HG03103 (cell line): Measurements from ENCODE around the gene SDF2.

Experiments used
- ATAC-seq: cut with Tn5 transposase; IDR thresholded peaks from one replicate; pipeline ENCODE4 v1.9.1; 2021; ENCODE audit warnings: low read depth; ENCODE audit not compliant: unreplicated experiment

The SDF2 gene

DNA sequence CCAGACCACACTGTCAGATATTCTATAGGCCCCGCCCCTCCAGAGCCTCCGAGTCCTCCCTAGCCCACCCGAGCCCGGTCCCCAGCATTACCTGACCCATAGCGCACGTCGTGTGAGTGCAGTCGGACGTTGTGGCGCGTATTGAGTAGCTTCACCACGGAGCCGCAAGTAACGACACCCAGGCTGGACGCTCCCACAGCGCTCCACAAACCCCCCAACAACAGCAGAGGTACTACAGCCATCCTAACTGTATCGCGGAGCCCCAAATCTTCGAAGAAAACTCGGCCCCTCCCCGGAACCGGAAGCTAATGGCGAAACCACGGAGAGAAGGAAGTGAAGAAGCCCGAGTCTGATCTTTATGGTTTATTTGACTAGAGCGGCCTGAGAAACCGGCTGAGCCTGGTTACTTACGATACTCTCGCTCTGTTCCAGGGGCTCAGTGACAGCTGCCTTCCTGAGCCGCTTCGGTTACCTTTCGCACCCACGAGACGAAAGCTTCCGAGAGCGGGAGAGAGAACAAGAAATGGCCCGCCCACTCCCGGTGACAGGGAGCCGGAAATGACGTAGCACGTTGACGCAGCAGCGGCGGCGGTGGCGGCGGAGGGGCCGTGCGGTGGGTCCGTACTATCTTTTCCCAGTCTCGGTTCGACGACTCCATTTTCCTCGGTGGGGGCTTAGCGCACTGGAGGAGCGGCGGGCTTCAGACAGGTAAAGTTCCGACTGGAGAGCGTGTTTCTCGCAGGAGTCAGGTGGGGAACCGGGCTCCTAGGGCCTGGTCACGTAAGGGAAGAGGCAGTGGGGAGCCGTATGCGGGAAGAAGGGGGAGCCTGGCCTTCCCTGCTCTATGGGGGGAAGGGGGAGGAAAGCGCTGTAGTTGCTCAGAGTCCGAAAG, at the start of gene SDF2, which contains the start of gene SUPT6H:
Gene SDF2 (minus strand): TSS at position 272 of the 892 bp plus-strand sequence. CDS start 30 bp downstream, at position 242.
Gene SUPT6H (plus strand): TSS at position 571 of the 892 bp plus-strand sequence. CDS start 11,197 bp downstream, outside the sequence.
- peak; percentile 69 for ATAC-seq

DNA sequence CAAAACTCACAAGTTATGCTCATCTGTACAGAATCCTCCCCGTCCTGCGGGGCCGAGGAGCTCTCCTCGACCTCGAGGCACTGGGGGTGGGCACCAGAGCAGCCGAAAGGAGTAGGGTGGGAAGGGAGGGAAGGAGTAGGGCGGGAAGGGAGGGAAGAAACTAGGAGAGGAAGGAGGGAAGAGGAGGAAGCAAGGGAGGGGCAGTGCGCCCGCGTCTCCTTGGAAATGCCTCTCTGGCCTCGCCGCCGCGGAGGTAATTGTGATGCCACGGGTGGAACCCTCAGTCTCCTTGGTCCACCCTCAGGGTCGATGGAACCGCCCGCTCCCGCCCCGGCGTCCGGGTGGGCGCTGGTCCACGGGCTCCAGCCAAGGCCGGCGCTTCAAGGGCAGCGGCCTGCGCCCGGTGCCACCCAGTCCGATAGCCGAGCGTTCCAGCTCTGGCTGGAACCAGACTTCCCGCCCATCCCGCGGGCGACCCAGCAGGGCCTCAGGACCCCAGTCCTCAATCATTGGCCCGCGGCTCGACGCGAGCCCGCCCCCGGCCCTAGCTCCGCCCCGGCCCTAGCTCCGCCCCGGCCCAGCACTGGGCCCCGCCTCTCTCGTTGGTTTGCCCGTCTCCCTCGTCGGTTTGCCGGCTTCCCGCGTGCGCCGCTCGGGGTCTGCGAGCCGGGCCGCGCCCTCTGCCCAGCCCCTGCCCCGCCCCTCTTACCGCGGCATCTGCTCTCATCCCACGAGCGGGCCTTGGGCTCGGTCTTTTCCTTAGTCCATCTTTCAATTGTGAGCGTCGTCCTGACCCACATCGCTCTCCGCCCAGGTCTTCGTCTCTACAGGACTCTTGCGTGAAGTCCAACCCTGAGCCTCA, 49.4 kb upstream of the SDF2 start:
- ATAC-seq: peak; percentile 76

DNA sequence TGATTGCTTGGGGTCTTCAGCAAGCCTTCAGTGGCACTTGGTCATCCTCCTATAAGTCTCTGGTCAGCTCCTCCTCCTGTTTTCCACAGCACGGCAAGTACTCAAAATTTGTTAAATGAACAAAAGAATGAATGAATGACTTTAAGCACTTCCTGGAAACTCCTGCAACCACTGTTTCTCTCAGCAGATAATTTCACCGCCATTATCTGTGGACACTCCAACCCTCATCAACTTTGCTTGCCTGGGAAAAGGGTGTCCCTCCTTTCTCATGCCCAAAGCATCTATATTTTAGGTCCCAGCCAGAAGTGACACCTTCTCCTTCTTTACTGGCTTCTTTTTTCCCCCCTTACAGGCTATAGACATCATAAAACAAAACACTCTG, 45.6 kb upstream of the SDF2 start:
- ATAC-seq: no peak

DNA sequence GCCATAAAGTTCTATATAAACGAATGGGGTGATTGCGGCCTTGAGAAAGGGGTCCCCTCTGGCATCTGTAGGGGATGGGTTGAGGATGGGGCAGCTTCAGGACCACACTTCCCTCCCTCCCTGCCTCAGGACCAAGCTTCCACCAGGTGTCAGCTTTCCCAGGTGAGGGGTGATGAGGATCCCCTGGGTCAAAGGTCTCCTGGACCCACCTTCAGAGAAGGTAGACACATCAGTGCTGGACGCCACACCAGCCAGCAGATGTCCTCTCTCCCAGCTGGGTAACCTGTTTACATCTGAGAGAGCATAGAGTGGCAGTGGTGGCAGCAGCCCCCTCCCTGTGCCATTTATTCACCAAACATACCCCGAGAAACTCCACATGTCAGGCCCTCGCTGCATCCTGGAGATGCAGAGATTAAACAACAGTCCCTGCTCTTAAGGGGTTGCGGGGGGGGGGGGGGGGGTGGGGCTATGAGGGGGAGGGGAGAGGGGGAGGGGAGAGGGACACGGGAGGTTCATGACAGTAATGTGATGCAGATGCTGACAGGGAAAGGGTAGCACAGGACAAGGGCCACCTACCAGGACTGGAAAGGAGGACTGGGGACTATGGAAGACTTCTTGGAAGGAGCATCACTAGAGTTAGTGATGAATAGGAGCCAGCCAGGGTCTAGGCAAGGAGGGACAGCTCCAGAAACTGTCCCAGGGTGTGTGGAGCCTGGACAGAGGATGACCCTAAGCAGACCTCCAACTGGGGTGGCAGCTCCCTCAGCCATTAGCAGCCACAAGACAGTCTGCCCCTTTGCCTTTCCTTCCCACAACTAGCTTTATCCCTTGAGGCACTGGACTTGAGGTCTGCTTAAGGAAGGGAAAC, 45.0 kb upstream of the SDF2 start:
- no peak for ATAC-seq

- no peak for ATAC-seq
Measured at GRCh38 chr17:28705728-28706334, 44.1 kb upstream of the SDF2 start.

- ATAC-seq: no peak
Measured at GRCh38 chr17:28705074-28705659, 43.5 kb upstream of the SDF2 start.

DNA sequence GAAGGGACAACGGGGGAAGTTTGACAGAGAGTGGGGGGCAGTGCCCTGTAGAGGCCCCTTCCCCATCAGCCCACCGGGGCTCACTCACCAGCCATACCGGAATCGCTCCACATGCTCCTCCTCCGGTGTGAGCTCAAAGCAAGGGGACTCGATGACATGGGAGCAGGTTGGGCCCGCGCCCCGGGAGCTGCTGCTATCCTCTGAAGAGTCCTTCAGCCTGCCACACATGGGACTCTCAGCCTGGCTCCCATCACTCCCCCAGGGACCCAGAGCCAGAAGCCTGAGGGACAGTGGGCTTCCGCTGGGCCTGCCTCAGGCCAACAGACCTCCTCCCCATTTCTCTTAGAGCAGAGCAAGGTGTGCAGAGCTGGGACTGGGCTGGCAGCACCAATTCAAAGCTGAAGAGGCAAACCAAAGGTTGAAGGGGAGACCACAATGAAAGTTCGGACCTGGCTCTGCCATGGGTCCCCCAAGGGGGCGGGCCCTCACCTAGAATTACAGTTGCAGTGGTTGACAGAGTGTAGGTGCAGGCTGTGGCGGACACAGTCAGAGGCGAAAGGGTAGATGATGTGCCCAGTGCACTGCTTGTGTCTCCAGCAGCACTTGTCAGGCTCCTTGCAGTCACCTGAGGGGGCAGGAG, 42.6 kb upstream of the SDF2 start:
- ATAC-seq: no peak

DNA sequence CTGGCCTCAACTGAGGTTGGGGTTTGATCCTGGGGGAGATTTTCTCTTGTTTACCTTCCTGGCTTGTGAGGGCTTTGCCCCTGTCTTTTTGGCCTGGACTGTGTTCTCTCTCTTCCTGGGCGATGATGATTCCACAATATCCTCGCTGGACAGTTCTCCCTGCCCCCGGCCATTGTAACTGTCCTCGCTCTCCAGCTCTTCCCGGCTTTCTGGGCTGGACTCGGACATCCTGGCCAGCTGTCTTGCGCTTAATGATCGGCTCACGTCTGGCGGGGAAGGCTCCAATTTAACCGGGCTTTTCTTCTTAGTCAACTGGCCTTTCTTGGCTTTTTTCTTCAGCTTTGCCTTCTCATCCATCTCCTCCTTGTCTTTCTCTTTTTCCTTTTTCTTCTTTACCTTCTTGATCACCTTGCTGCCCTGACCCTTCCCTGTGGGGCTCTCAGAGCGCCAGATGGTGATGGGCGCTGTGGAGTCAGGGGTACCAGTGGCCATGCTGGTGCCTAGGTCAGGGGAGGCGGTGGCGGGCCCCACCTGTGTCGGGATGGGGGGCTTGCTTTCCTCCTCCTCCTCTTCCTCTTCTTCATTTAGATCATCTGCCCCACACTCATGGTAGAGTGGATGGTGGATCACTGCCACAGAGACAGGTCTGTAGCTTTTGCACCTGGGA, 42.0 kb upstream of the SDF2 start:
- no peak for ATAC-seq

GRCh38 chr17:28702752-28703150, 41.0 kb upstream of the SDF2 start:
- ATAC-seq: no peak

DNA sequence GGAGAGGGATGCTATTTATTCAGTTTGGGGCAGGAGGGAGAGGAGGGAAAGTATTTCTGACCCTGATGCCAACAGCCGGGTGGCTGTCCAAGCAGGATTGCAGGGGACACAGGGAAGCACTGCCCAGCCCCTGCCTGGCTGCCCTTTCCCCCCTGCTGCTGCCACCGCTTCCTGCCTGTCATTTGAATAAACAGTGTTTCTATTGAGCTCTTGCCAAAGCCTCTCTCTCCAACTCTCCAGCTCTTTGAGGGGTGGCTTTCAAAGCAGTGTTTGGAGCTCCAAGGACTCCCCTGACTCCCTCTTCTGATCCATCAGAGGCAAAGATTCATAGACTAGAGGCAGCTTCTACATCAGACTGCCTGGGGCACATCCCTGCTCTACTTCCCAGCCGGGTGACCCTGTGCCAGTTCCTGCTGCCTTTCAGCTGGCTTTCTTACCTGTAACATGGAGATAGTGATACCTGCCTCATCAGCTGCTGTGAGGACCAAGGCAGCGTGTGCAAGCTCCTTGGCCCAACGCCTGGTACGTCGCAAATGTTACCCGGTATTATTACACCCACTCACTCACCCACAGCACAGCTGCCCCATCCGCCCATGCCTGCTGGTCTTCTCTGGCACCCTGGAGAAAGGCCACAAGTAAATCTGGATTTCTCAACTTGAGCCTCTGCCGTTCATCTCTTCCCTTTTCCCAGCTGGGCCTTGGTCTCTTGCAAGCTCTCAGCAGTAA, 40.5 kb upstream of the SDF2 start:
- ATAC-seq: no peak

DNA sequence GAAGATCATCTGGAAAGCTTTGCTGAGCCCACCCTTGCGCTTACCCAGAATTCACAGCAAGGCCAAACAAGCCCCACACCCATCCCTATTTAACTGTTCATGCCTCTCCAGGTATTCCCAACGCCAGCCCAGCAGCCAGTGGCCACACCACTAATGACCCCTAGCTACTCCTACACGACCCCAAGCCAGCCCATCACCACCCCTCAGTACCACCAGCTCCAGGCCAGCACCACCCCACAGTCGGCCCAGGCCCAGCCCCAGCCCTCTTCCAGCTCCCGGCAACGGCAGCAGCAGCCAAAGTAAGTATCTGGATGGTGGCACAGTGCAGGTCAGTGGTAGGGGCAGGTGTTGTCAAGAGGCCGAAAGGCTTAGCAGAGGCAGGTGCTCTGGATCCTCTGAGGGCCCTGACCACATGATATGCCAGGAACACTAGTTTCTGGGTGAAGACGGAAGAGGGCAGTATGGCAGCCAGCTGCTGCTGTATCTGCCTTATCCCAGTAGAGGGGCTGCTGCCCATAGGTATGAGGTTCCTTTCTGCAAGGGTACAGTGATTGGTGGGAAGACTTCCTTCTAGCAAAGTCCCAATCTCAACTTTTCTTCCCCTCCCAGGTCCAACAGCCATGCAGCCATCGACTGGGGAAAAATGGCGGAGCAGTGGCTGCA, 39.3 kb upstream of the SDF2 start:
- ATAC-seq: no peak

DNA sequence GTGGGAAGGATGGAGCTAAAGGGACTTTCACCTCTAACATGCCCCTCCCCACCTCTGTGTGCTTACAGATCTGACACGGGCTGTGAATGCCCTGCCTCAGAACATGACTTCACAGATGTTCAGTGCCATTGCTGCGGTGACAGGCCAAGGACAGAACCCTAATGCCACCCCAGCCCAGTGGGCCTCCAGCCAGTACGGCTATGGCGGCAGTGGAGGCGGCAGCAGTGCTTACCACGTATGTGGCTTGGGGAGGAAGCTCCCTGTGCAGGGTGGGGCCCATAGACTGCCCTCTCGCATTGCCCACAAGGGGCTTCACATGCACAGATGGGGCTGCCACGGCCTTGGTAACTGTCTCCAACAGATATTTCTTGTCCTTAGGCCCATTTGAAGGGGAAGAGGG, 38.6 kb upstream of the SDF2 start:
- no peak for ATAC-seq

- no peak for ATAC-seq
Measured at GRCh38 chr17:28698253-28698941, 36.7 kb upstream of the SDF2 start.

GRCh38 chr17:28693869-28694268, 32.2 kb upstream of the SDF2 start:
- no peak for ATAC-seq

- ATAC-seq: no peak
Measured at GRCh38 chr17:28689011-28689410, 27.3 kb upstream of the SDF2 start.

DNA sequence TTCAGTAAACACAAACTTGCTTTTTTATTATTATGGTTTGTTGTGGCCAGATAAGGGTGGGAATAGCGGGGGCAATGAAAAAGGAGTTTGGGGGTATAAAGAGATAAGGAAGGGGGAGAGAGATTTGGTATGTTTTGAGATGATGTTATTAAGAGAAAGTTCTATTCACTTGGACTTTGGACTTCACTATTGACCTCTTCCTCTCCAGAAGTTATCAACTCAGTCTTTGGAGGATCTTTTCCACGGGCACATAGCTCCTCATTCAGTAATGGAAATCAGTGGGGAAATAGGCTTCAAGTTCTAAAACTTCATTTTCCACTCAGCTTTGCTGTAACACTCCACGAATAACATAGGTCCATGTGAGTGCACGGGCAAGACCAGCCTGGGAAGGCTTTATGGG, 26.8 kb upstream of the SDF2 start:
- ATAC-seq: no peak

DNA sequence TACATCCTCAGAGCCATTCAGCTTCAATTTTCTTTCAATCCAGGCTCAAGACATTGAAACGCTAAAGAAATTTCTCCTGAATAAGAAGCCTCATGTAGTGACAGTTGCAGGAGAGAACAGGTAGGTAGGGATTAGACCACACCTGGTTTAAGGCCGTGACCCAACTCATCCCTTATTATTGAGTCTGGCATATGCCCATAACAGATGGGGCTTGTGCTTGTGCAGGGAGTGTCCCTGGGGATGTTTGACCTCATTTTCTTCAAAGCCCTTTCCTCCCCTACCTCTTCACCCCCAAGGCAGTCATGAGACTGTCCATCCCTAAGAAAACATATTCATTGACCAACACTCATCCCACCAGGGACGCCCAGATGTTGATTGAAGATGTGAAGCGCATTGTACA, 24.6 kb upstream of the SDF2 start:
- no peak for ATAC-seq
